Osteoblast (primary cell): ENCODE results near the gene SPG11. TPM values are rescaled to one million over a fixed set of nuclear protein-coding genes. Genes with fewer than 3 reads are reported as not detected.
"Not testable (repeated sequence)": the region's sequence is repeated elsewhere in the genome, so short reads cannot be mapped to it uniquely, and the experiment has no call there.

Source experiments
- DNase-seq: peaks from one replicate; pipeline ENCODE4 v3.0.0; 2011; ENCODE audit warnings: low spot score, mixed read lengths; ENCODE audit not compliant: insufficient read length; ENCODE audit errors: missing footprints
- H2AFZ ChIP-seq: 2 replicates; pipeline ENCODE4 v1.6.0; 2011; ENCODE audit warnings: mild to moderate bottlenecking, low read length
- H3K27ac ChIP-seq: 2 replicates; pipeline ENCODE4 v1.5.1; 2011; ENCODE audit warnings: mild to moderate bottlenecking, low read depth, low read length, moderate library complexity
- H3K27me3 ChIP-seq: 2 replicates; pipeline ENCODE4 v1.6.0; 2012; ENCODE audit warnings: mild to moderate bottlenecking, control low read depth, inconsistent platforms, low read length, moderate library complexity; ENCODE audit not compliant: insufficient read depth
- H3K36me3 ChIP-seq: 2 replicates; pipeline ENCODE4 v1.5.1; 2011; ENCODE audit warnings: mild to moderate bottlenecking, low read length, control low read depth, moderate library complexity; ENCODE audit not compliant: insufficient read depth
- H3K4me1 ChIP-seq: 2 replicates; pipeline ENCODE4 v1.5.1; 2011; ENCODE audit warnings: mild to moderate bottlenecking, low read length, control low read depth, moderate library complexity; ENCODE audit not compliant: insufficient read depth
- H3K4me2 ChIP-seq: 2 replicates; pipeline ENCODE4 v1.6.0; 2011; ENCODE audit warnings: mild to moderate bottlenecking, low read length; ENCODE audit not compliant: insufficient read depth
- H3K4me3 ChIP-seq: fragments of 200-600 bp; sonication (generic); 3 replicates; pipeline ENCODE4 v1.5.1; 2012; ENCODE audit warnings: mild to moderate bottlenecking, low read length, inconsistent platforms; ENCODE audit not compliant: insufficient read depth
- H3K79me2 ChIP-seq: 2 replicates; pipeline ENCODE4 v1.6.0; 2012; ENCODE audit warnings: mild to moderate bottlenecking, low read length, control low read depth, inconsistent platforms; ENCODE audit not compliant: insufficient read depth
- H3K9me3 ChIP-seq: 2 replicates; pipeline ENCODE4 v1.5.1; 2011; ENCODE audit warnings: low read depth, low read length, control low read depth
- H4K20me1 ChIP-seq: 2 replicates; pipeline ENCODE4 v1.6.0; 2012; ENCODE audit warnings: mild to moderate bottlenecking, low read length, control low read depth; ENCODE audit not compliant: insufficient read depth
- CTCF ChIP-seq: IDR thresholded peaks from 2 replicates; pipeline ENCODE4 v1.5.1; 2011; ENCODE audit warnings: mild to moderate bottlenecking, low read depth, low read length, moderate library complexity; ENCODE audit errors: extremely low read depth
- total RNA-seq: library from RNA; depleted of rRNA; stranded (reverse); fragments of >200 nt; gene quantifications from 2 replicates; pipeline ENCODE4 v1.2.3, GENCODE V29; 2012

SPG11 gene
- total RNA-seq, 1 donor, result 95.9 TPM

GRCh38 chr15:44636976-44637375 is 26.5 kb downstream of the SPG11 start:
- no peak for DNase-seq
- Histone ChIP-seq H3K4me1 (peaks cover 14% of the 10 kb centered on the region), H3K27me3 (no peaks in the 10 kb centered on the region), H3K79me2 (peaks cover 14% of the 10 kb centered on the region), H3K27ac (no peak overlapping the region), H2AFZ (no peak overlapping the region), H3K4me2 (no peak overlapping the region), H4K20me1 (peaks cover 7% of the 10 kb centered on the region), H3K9me3 (no peaks in the 10 kb centered on the region), H3K4me3 (no peak overlapping the region), H3K36me3 (peaks cover 21% of the 10 kb centered on the region)
- no peak for TF ChIP-seq CTCF

GRCh38 chr15:44633603-44634002 is 29.9 kb downstream of the SPG11 start:
- Histone ChIP-seq H2AFZ (no peak overlapping the region), H3K4me3 (no peak overlapping the region), H3K79me2 (peaks cover 4% of the 10 kb centered on the region), H3K9me3 (no peaks in the 10 kb centered on the region), H3K36me3 (peaks cover 36% of the 10 kb centered on the region), H3K4me1 (peaks cover 14% of the 10 kb centered on the region), H4K20me1 (peaks cover 3% of the 10 kb centered on the region), H3K27me3 (no peaks in the 10 kb centered on the region), H3K4me2 (peak overlapping the region; percentile 43), H3K27ac (peak overlapping the region; percentile 78)
- no peak for DNase-seq
- no peak for TF ChIP-seq CTCF

GRCh38 chr15:44625286-44625685 is 38.2 kb downstream of the SPG11 start:
- H3K9me3 ChIP-seq, H3K4me1 ChIP-seq, H3K27ac ChIP-seq, H3K27me3 ChIP-seq, H2AFZ ChIP-seq, H4K20me1 ChIP-seq, H3K4me3 ChIP-seq, DNase-seq, H3K4me2 ChIP-seq, H3K79me2 ChIP-seq: not testable (repeated sequence)
- H3K36me3 ChIP-seq, result peaks cover 45% of the 10 kb centered on the region

- H3K9me3 ChIP-seq, result no peaks in the 10 kb centered on the region
- no peaks in the 10 kb centered on the region for H3K4me1 ChIP-seq
- H3K27me3 ChIP-seq, result no peaks in the 10 kb centered on the region
- DNase-seq, result no peak
- no peak for TF ChIP-seq CTCF
- H3K4me2 ChIP-seq, result no peak overlapping the region
- no peak overlapping the region for H3K27ac ChIP-seq
- H4K20me1 ChIP-seq, result no peaks in the 10 kb centered on the region
- no peak overlapping the region for H2AFZ ChIP-seq
- peaks cover 37% of the 10 kb centered on the region for H3K36me3 ChIP-seq
- no peak overlapping the region for H3K4me3 ChIP-seq
- H3K79me2 ChIP-seq, result no peaks in the 10 kb centered on the region
These were observed 40.3 kb downstream of the SPG11 start for GRCh38 chr15:44623178-44623577.
